ENCODE measurements around the gene RAB43. TPM values are rescaled to one million over a fixed set of nuclear protein-coding genes. Genes with fewer than 3 reads are reported as not detected.

RAB43 gene
- total RNA-seq, 1 donor from 2014 or later, result 34.5 TPM

- Mint-ChIP-seq H3K27me3 (ENCODE audit: low read depth, unreplicated experiment) (no peaks in the 10 kb centered on the region), H3K36me3 (ENCODE audit: low read depth, unreplicated experiment) (peaks cover 19% of the 10 kb centered on the region), H3K27ac (ENCODE audit: unreplicated experiment) (no peak overlapping the region), H3K4me1 (ENCODE audit: low read depth, unreplicated experiment) (peaks cover 6% of the 10 kb centered on the region), H3K9me3 (ENCODE audit: unreplicated experiment) (no peaks in the 10 kb centered on the region), H3K4me3 (ENCODE audit: unreplicated experiment) (no peak overlapping the region)
- FAIRE-seq (no peak), DNase-seq (ENCODE audit: low read depth) (no peak)
- Histone ChIP-seq H3K9me3 (ENCODE audit: insufficient read depth, low read depth, low read length) (no peaks in the 10 kb centered on the region), H3K9ac (ENCODE audit: low read length) (no peak overlapping the region), H3K79me2 (ENCODE audit: insufficient read depth, low read length) (peaks cover 59% of the 10 kb centered on the region), H3K27ac (ENCODE audit: low read depth, low read length) (no peak overlapping the region), H3K4me3 (ENCODE audit: insufficient read depth, low read depth, low read length) (no peak overlapping the region), H3K27me3 (ENCODE audit: insufficient read depth, low read length) (no peaks in the 10 kb centered on the region), H3K4me1 (ENCODE audit: insufficient read depth, low read length) (no peaks in the 10 kb centered on the region), H2AFZ (ENCODE audit: low read depth, low read length) (no peak overlapping the region), H4K20me1 (ENCODE audit: insufficient read depth, low read length) (peaks cover 79% of the 10 kb centered on the region), H3K36me3 (ENCODE audit: insufficient read depth, low read length) (no peaks in the 10 kb centered on the region), H3K4me2 (ENCODE audit: low read length) (no peak overlapping the region)
- TF ChIP-seq CTCF (IDR thresholded peaks at IDR 0.05; ENCODE audit: insufficient read depth, low read depth, low read length) (no peak), EZH2 (IDR thresholded peaks at IDR 0.05; ENCODE audit: insufficient read depth, low read length) (no peak)
Observed at GRCh38 chr3:129105862-129106261, 15.7 kb downstream of the RAB43 start.

GRCh38 chr3:129104498-129105079, 17.0 kb downstream of the RAB43 start:
- H3K36me3 Mint-ChIP-seq (ENCODE audit: low read depth, unreplicated experiment), result peaks cover 19% of the 10 kb centered on the region
- Histone ChIP-seq H3K9ac (ENCODE audit: low read length) (no peak overlapping the region), H3K4me1 (ENCODE audit: insufficient read depth, low read length) (no peaks in the 10 kb centered on the region), H3K27me3 (ENCODE audit: insufficient read depth, low read length) (no peaks in the 10 kb centered on the region), H3K27ac (ENCODE audit: low read depth, low read length) (no peak overlapping the region), H2AFZ (ENCODE audit: low read depth, low read length) (no peak overlapping the region), H3K79me2 (ENCODE audit: insufficient read depth, low read length) (peaks cover 59% of the 10 kb centered on the region), H3K9me3 (ENCODE audit: insufficient read depth, low read depth, low read length) (no peaks in the 10 kb centered on the region), H3K4me3 (ENCODE audit: insufficient read depth, low read depth, low read length) (no peak overlapping the region), H3K36me3 (ENCODE audit: insufficient read depth, low read length) (no peaks in the 10 kb centered on the region), H3K4me2 (ENCODE audit: low read length) (no peak overlapping the region), H4K20me1 (ENCODE audit: insufficient read depth, low read length) (peaks cover 85% of the 10 kb centered on the region)
- H3K27ac Mint-ChIP-seq (ENCODE audit: unreplicated experiment), result no peak overlapping the region
- DNase-seq (ENCODE audit: low read depth), result no peak
- no peak for TF ChIP-seq CTCF (IDR thresholded peaks at IDR 0.05; ENCODE audit: insufficient read depth, low read depth, low read length)
- TF ChIP-seq EZH2 (IDR thresholded peaks at IDR 0.05; ENCODE audit: insufficient read depth, low read length), result no peak
- H3K27me3 Mint-ChIP-seq (ENCODE audit: low read depth, unreplicated experiment), result no peaks in the 10 kb centered on the region
- peaks cover 2% of the 10 kb centered on the region for H3K9me3 Mint-ChIP-seq (ENCODE audit: unreplicated experiment)
- no peak overlapping the region for H3K4me3 Mint-ChIP-seq (ENCODE audit: unreplicated experiment)
- H3K4me1 Mint-ChIP-seq (ENCODE audit: low read depth, unreplicated experiment), result peaks cover 6% of the 10 kb centered on the region
- no peak for FAIRE-seq

GRCh38 chr3:129104051-129104450, 17.6 kb downstream of the RAB43 start:
- Histone ChIP-seq H3K4me2 (ENCODE audit: low read length) (no peak overlapping the region), H3K36me3 (ENCODE audit: insufficient read depth, low read length) (no peaks in the 10 kb centered on the region), H3K27me3 (ENCODE audit: insufficient read depth, low read length) (no peaks in the 10 kb centered on the region), H3K9me3 (ENCODE audit: insufficient read depth, low read depth, low read length) (no peaks in the 10 kb centered on the region), H3K27ac (ENCODE audit: low read depth, low read length) (no peak overlapping the region), H4K20me1 (ENCODE audit: insufficient read depth, low read length) (peaks cover 85% of the 10 kb centered on the region), H2AFZ (ENCODE audit: low read depth, low read length) (no peak overlapping the region), H3K9ac (ENCODE audit: low read length) (no peak overlapping the region), H3K4me1 (ENCODE audit: insufficient read depth, low read length) (no peaks in the 10 kb centered on the region), H3K79me2 (ENCODE audit: insufficient read depth, low read length) (peaks cover 59% of the 10 kb centered on the region), H3K4me3 (ENCODE audit: insufficient read depth, low read depth, low read length) (no peak overlapping the region)
- Mint-ChIP-seq H3K27ac (ENCODE audit: unreplicated experiment) (no peak overlapping the region), H3K27me3 (ENCODE audit: low read depth, unreplicated experiment) (no peaks in the 10 kb centered on the region), H3K4me3 (ENCODE audit: unreplicated experiment) (no peak overlapping the region), H3K9me3 (ENCODE audit: unreplicated experiment) (peaks cover 2% of the 10 kb centered on the region), H3K4me1 (ENCODE audit: low read depth, unreplicated experiment) (peaks cover 6% of the 10 kb centered on the region), H3K36me3 (ENCODE audit: low read depth, unreplicated experiment) (peaks cover 19% of the 10 kb centered on the region)
- FAIRE-seq (no peak), DNase-seq (ENCODE audit: low read depth) (no peak)
- TF ChIP-seq CTCF (IDR thresholded peaks at IDR 0.05; ENCODE audit: insufficient read depth, low read depth, low read length) (no peak), EZH2 (IDR thresholded peaks at IDR 0.05; ENCODE audit: insufficient read depth, low read length) (no peak)

Measured in astrocyte (in vitro differentiated cells and primary cell).